Astrocyte (in vitro differentiated cells and primary cell): Measurements from ENCODE around the gene SYTL1.

Experiments used
- CTCF ChIP-seq: IDR thresholded peaks from 2 replicates; pipeline ENCODE4 v1.5.1; 2011; ENCODE audit warnings: low read depth, mild to moderate bottlenecking, inconsistent platforms, low read length, moderate library complexity; ENCODE audit not compliant: insufficient read depth
- EZH2 ChIP-seq: IDR thresholded peaks from 2 replicates; pipeline ENCODE4 v1.6.1; 2012; ENCODE audit warnings: mild to moderate bottlenecking, low read length, inconsistent platforms; ENCODE audit not compliant: insufficient read depth

GRCh38 chr1:27400963-27401341, 59.1 kb downstream of the SYTL1 start:
- TF ChIP-seq CTCF: no peak
- TF ChIP-seq EZH2: no peak
